ENCODE measurements around the gene USP4. TPM values are rescaled to one million over a fixed set of nuclear protein-coding genes. Genes with fewer than 3 reads are reported as not detected.

USP4 gene
- 100 to 1,000 TPM; 101 to 107 (median 103) TPM for total RNA-seq
- total RNA-seq (2013): 57.7 TPM
- total RNA-seq: 68.2 to 118 (median 89.3) reads per million in 29 experiments

- H3K27me3 Mint-ChIP-seq: no peaks in the 10 kb centered on the region
- ChIA-PET CTCF (interaction anchor here (0.5 to 2.9 kb wide), 27 partner anchors 8 to 593 kb away, joined by 3 to 58 read pairs (median 5); partner anchors contain the start of genes DAG1 (in 1 of the 2), GPX1 (in 1 of the 2), NICN1 (in 1 of the 2) and QRICH1 (in 1 of the 2)), POLR2A (interaction anchor here (0.6 to 1.5 kb wide), 15 partner anchors 10 to 131 kb away, joined by 3 to 12 read pairs (median 5); partner anchors contain the start of genes RHOA (in 1 of the 2) and TCTA (in 1 of the 2))
- H3K9me3 ChIP-seq: no peaks in the 10 kb centered on the region
- H3K4me1 ChIP-seq (ENCODE audit: control insufficient read depth in 1 of 2, extremely low read depth in 1 of 2, insufficient read depth in 2 of 2, low read length in 2 of 2): peaks cover 26 to 63% of the 10 kb centered on the region in 2 experiments
- peaks cover 9% of the 10 kb centered on the region for H3K36me3 Mint-ChIP-seq
- H3K27ac ChIP-seq (ENCODE audit: low read length): peak within 1 kb of the TSS; percentile 96
- WGBS (ENCODE audit: insufficient coverage): under 1% methylated on average over 66 of the region's 70 CpGs
- peak; percentile 89 to 94 (median 93) for ATAC-seq (replicated peaks in 1 of 4)
- peaks cover 39 to 50% (median 49%) of the 10 kb centered on the region in 3 donors for H3K4me1 Mint-ChIP-seq
- H3K4me3 Mint-ChIP-seq: peak within 1 kb of the TSS; percentile 92 to 97 (median 95)
- H3K4me3 ChIP-seq (ENCODE audit: control insufficient read depth in 1 of 2, extremely low read depth in 1 of 2, low read length in 1 of 2): peak within 1 kb of the TSS; percentile 79 to 98
- H3K36me3 ChIP-seq (ENCODE audit: control insufficient read depth in 2 of 2, extremely low read depth in 1 of 2, insufficient read depth in 1 of 2, low read length in 1 of 2): peaks cover 0 to 13% of the 10 kb centered on the region in 2 donors
- H3K27ac Mint-ChIP-seq: peak within 1 kb of the TSS; percentile 97 to 100
- no peaks in the 10 kb centered on the region for H3K9me3 Mint-ChIP-seq
- peak; percentile 83 to 96 (median 88) for DNase-seq
- H3K27me3 ChIP-seq (replicated peaks in 1 of 2; ENCODE audit: control insufficient read depth in 2 of 2, extremely low read depth in 1 of 2, insufficient read depth in 2 of 2, low read length in 1 of 2): no peaks in the 10 kb centered on the region
Measured at GRCh38 chr3:49339941-49340800, at the start of gene USP4. USP4 (minus strand) TSS chr3:49340053; CDS start chr3:49340024, 29 bp downstream.

GRCh38 chr3:49389297-49389696 is 49.4 kb upstream of the USP4 start:
- ChIA-PET CTCF (interaction anchor here (0.6 to 1.2 kb wide), 3 partner anchors 16 to 563 kb away, joined by 3 to 5 read pairs (median 3); no protein-coding TSS in a partner anchor), POLR2A (interaction anchor here in 1 of 2 donors (0.5 to 0.7 kb wide), 2 partner anchors 10 to 22 kb away, joined by 4 to 6 read pairs; partner anchors contain the start of gene RHOA)
- DNase-seq (no peak), ATAC-seq (replicated peaks in 1 of 4) (no peak)
- H3K36me3 ChIP-seq (ENCODE audit: control insufficient read depth in 2 of 2, extremely low read depth in 1 of 2, insufficient read depth in 1 of 2, low read length in 1 of 2): peaks cover 0 to 11% of the 10 kb centered on the region in 2 donors
- 60% methylated on average over 1 of the region's 6 CpGs for WGBS (ENCODE audit: insufficient coverage)
- no peaks in the 10 kb centered on the region for H3K9me3 ChIP-seq
- no peak overlapping the region for H3K27ac Mint-ChIP-seq
- peaks cover 4 to 69% of the 10 kb centered on the region in 2 experiments for H3K4me1 ChIP-seq (ENCODE audit: control insufficient read depth in 1 of 2, extremely low read depth in 1 of 2, insufficient read depth in 2 of 2, low read length in 2 of 2)
- H3K9me3 Mint-ChIP-seq: no peaks in the 10 kb centered on the region
- peaks cover 9% of the 10 kb centered on the region for H3K36me3 Mint-ChIP-seq
- H3K4me3 Mint-ChIP-seq: no peak overlapping the region
- H3K27ac ChIP-seq (ENCODE audit: low read length): no peak overlapping the region
- no peaks in the 10 kb centered on the region for H3K27me3 ChIP-seq (replicated peaks in 1 of 2; ENCODE audit: control insufficient read depth in 2 of 2, extremely low read depth in 1 of 2, insufficient read depth in 2 of 2, low read length in 1 of 2)
- peaks cover 55 to 74% (median 66%) of the 10 kb centered on the region in 3 donors for H3K4me1 Mint-ChIP-seq
- no peak overlapping the region for H3K4me3 ChIP-seq (ENCODE audit: control insufficient read depth in 1 of 2, extremely low read depth in 1 of 2, low read length in 1 of 2)
- H3K27me3 Mint-ChIP-seq: no peaks in the 10 kb centered on the region

- no peaks in the 10 kb centered on the region for H3K27me3 ChIP-seq (replicated peaks in 1 of 2; ENCODE audit: control insufficient read depth in 2 of 2, extremely low read depth in 1 of 2, insufficient read depth in 2 of 2, low read length in 1 of 2)
- Mint-ChIP-seq H3K27ac (peak overlapping the region; percentile 16 to 23), H3K4me1 (peaks cover 58 to 79% (median 71%) of the 10 kb centered on the region in 3 donors), H3K4me3 (peak overlapping the region in 1 of 3 donors; percentile 17), H3K27me3 (no peaks in the 10 kb centered on the region), H3K9me3 (no peaks in the 10 kb centered on the region), H3K36me3 (peaks cover 9% of the 10 kb centered on the region)
- H3K27ac ChIP-seq (ENCODE audit: low read length): no peak overlapping the region
- CTCF ChIA-PET: interaction anchor here (0.6 to 1.2 kb wide), 3 partner anchors 17 to 564 kb away, joined by 3 to 5 read pairs (median 3); no protein-coding TSS in a partner anchor
- no peaks in the 10 kb centered on the region for H3K9me3 ChIP-seq
- WGBS (ENCODE audit: insufficient coverage): no CpG with 5 or more reads among the region's 1 CpG
- peaks cover 4 to 63% of the 10 kb centered on the region in 2 experiments for H3K4me1 ChIP-seq (ENCODE audit: control insufficient read depth in 1 of 2, extremely low read depth in 1 of 2, insufficient read depth in 2 of 2, low read length in 2 of 2)
- peaks cover 0 to 9% of the 10 kb centered on the region in 2 donors for H3K36me3 ChIP-seq (ENCODE audit: control insufficient read depth in 2 of 2, extremely low read depth in 1 of 2, insufficient read depth in 1 of 2, low read length in 1 of 2)
- no peak for DNase-seq
- H3K4me3 ChIP-seq (ENCODE audit: control insufficient read depth in 1 of 2, extremely low read depth in 1 of 2, low read length in 1 of 2): no peak overlapping the region
- ATAC-seq (replicated peaks in 1 of 4): no peak
- POLR2A ChIA-PET: interaction anchor here in 1 of 2 donors (0.5 kb wide), 1 partner anchor 56 kb away, joined by 3 read pairs; no protein-coding TSS in a partner anchor
Measured at GRCh38 chr3:49388289-49388820, 48.5 kb upstream of the USP4 start.

- peaks cover 53 to 78% (median 72%) of the 10 kb centered on the region in 3 donors for H3K4me1 Mint-ChIP-seq
- no peaks in the 10 kb centered on the region for H3K27me3 Mint-ChIP-seq
- H3K9me3 ChIP-seq: no peaks in the 10 kb centered on the region
- H3K27ac ChIP-seq (ENCODE audit: low read length): no peak overlapping the region
- no peak overlapping the region for H3K4me3 ChIP-seq (ENCODE audit: control insufficient read depth in 1 of 2, extremely low read depth in 1 of 2, low read length in 1 of 2)
- peaks cover 0 to 9% of the 10 kb centered on the region in 2 donors for H3K36me3 ChIP-seq (ENCODE audit: control insufficient read depth in 2 of 2, extremely low read depth in 1 of 2, insufficient read depth in 1 of 2, low read length in 1 of 2)
- peaks cover 4 to 60% of the 10 kb centered on the region in 2 experiments for H3K4me1 ChIP-seq (ENCODE audit: control insufficient read depth in 1 of 2, extremely low read depth in 1 of 2, insufficient read depth in 2 of 2, low read length in 2 of 2)
- H3K36me3 Mint-ChIP-seq: peaks cover 6% of the 10 kb centered on the region
- H3K9me3 Mint-ChIP-seq: no peaks in the 10 kb centered on the region
- no CpG with 5 or more reads among the region's 2 CpGs for WGBS (ENCODE audit: insufficient coverage)
- H3K4me3 Mint-ChIP-seq: no peak overlapping the region
- H3K27ac Mint-ChIP-seq: peak overlapping the region; percentile 23 to 60
- CTCF ChIA-PET: no interaction called here
- POLR2A ChIA-PET: no interaction called here
- no peaks in the 10 kb centered on the region for H3K27me3 ChIP-seq (replicated peaks in 1 of 2; ENCODE audit: control insufficient read depth in 2 of 2, extremely low read depth in 1 of 2, insufficient read depth in 2 of 2, low read length in 1 of 2)
- no peak for ATAC-seq (replicated peaks in 1 of 4)
- no peak for DNase-seq
Measured at GRCh38 chr3:49387721-49388120, 47.9 kb upstream of the USP4 start.

DNA sequence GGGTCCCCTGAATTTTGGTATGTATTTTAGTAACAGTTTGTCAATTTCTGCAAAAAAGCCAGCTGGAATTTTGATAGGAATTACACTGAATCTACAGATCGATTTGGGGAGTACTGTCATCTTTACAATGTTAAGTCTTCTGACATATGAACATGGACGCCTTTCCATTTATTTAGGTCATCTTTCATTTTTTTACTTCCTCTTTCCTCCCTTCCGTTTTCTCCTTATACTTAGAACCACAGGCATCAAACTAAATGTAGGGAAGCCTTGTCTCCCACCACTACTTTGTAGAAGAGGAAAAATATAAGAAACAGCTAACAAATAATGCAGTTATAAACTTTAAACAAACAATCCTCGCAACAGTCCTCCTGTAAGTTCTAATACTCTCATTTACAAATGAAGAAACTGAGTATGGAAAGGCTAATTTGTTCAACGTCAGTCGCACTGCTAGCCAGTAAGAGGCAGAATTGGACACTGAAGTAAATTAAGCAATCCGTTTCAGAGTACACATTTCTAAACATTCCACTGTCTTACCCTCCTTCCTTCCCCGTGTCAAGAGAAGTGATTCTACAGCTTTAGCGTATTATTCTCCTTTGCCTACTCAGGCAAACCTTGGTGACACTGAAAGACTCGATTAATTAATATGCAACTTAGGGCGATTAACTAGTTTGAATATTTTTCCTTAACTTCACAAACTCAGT is 46.4 kb upstream of the USP4 start:
- Histone ChIP-seq H3K9me3 (no peaks in the 10 kb centered on the region), H3K4me3 (ENCODE audit: control insufficient read depth in 1 of 2, extremely low read depth in 1 of 2, low read length in 1 of 2) (no peak overlapping the region), H3K4me1 (ENCODE audit: control insufficient read depth in 1 of 2, extremely low read depth in 1 of 2, insufficient read depth in 2 of 2, low read length in 2 of 2) (peaks cover 4 to 60% of the 10 kb centered on the region in 2 experiments), H3K27me3 (replicated peaks in 1 of 2; ENCODE audit: control insufficient read depth in 2 of 2, extremely low read depth in 1 of 2, insufficient read depth in 2 of 2, low read length in 1 of 2) (no peaks in the 10 kb centered on the region), H3K36me3 (ENCODE audit: control insufficient read depth in 2 of 2, extremely low read depth in 1 of 2, insufficient read depth in 1 of 2, low read length in 1 of 2) (peaks cover 0 to 9% of the 10 kb centered on the region in 2 donors), H3K27ac (ENCODE audit: low read length) (no peak overlapping the region)
- Mint-ChIP-seq H3K9me3 (no peaks in the 10 kb centered on the region), H3K27ac (peak overlapping the region; percentile 46 to 65), H3K4me1 (peaks cover 51 to 78% (median 75%) of the 10 kb centered on the region in 3 donors), H3K4me3 (peak overlapping the region in 2 of 3 donors; percentile 37 to 40), H3K36me3 (peaks cover 6% of the 10 kb centered on the region), H3K27me3 (no peaks in the 10 kb centered on the region)
- ChIA-PET CTCF (no interaction called here), POLR2A (no interaction called here)
- DNase-seq: no peak
- WGBS (ENCODE audit: insufficient coverage): 66% methylated on average over 3 of the region's 11 CpGs
- ATAC-seq (replicated peaks in 1 of 4): no peak
